ENCODE measurements around the gene PRR33.

DNA sequence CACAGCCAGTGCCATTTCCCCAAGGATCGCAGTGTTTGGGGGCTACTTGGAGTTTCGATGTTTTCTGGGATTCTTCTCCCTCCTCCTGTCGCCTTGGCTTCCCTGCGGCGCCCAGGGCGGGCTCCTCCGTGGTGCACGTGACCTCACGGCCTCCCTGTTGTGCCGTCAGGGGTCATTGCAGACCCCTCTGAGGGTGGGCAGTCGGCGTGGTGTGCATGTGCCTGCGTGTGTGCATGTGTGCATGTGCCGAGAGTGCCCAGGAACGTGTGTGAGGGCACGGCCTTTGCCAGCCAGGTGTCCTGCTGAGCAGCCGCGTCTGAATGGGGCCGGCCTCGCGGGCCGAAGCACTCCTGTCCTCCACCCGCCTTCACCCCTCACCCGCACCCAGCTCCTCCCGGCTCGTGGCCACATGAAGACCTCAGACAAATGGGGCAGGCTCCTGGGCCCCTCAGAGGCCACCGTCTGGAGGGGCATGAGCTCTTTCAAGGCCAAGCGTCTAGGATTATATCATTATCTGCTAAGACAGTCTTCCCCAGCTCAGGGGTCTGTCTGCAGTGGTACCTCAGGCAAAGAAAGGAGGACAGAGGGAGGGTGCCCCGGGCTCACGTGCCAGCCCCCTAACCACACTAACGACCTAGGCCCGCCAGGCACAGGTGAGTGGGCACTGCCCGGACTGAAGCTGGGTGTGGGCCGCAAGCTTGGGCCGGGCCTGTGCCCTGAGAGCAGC lies 46.1 kb upstream of the PRR33 start:
- TF ChIP-seq, protein P1, sequence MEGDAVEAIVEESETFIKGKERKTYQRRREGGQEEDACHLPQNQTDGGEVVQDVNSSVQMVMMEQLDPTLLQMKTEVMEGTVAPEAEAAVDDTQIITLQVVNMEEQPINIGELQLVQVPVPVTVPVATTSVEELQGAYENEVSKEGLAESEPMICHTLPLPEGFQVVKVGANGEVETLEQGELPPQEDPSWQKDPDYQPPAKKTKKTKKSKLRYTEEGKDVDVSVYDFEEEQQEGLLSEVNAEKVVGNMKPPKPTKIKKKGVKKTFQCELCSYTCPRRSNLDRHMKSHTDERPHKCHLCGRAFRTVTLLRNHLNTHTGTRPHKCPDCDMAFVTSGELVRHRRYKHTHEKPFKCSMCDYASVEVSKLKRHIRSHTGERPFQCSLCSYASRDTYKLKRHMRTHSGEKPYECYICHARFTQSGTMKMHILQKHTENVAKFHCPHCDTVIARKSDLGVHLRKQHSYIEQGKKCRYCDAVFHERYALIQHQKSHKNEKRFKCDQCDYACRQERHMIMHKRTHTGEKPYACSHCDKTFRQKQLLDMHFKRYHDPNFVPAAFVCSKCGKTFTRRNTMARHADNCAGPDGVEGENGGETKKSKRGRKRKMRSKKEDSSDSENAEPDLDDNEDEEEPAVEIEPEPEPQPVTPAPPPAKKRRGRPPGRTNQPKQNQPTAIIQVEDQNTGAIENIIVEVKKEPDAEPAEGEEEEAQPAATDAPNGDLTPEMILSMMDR (IDR thresholded peaks at IDR 0.05): no peak
- TF ChIP-seq POLR2AphosphoS5 (IDR thresholded peaks at IDR 0.05; ENCODE audit: low read depth, low read length): no peak
- TF ChIP-seq, protein P2, sequence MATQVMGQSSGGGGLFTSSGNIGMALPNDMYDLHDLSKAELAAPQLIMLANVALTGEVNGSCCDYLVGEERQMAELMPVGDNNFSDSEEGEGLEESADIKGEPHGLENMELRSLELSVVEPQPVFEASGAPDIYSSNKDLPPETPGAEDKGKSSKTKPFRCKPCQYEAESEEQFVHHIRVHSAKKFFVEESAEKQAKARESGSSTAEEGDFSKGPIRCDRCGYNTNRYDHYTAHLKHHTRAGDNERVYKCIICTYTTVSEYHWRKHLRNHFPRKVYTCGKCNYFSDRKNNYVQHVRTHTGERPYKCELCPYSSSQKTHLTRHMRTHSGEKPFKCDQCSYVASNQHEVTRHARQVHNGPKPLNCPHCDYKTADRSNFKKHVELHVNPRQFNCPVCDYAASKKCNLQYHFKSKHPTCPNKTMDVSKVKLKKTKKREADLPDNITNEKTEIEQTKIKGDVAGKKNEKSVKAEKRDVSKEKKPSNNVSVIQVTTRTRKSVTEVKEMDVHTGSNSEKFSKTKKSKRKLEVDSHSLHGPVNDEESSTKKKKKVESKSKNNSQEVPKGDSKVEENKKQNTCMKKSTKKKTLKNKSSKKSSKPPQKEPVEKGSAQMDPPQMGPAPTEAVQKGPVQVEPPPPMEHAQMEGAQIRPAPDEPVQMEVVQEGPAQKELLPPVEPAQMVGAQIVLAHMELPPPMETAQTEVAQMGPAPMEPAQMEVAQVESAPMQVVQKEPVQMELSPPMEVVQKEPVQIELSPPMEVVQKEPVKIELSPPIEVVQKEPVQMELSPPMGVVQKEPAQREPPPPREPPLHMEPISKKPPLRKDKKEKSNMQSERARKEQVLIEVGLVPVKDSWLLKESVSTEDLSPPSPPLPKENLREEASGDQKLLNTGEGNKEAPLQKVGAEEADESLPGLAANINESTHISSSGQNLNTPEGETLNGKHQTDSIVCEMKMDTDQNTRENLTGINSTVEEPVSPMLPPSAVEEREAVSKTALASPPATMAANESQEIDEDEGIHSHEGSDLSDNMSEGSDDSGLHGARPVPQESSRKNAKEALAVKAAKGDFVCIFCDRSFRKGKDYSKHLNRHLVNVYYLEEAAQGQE (IDR thresholded peaks at IDR 0.05; ENCODE audit: insufficient read depth in 1 of 2, low read depth in 2 of 2, low read length in 1 of 2): no peak
- TF ChIP-seq TCF7L2 (IDR thresholded peaks at IDR 0.05; ENCODE audit: low read depth, low read length): no peak
- TF ChIP-seq SIN3A (IDR thresholded peaks at IDR 0.05; ENCODE audit: borderline replicate concordance, insufficient read depth, low read depth, low read length): no peak

Measured in Panc1 (cell line).